Ishikawa (cell line): ENCODE measurements around the gene UFC1.

ENCODE experiments used
- EP300 ChIP-seq: IDR thresholded peaks from 2 replicates; pipeline ENCODE4 v1.6.1; 2012; ENCODE audit warnings: borderline replicate concordance
- REST ChIP-seq: IDR thresholded peaks from 2 replicates; pipeline ENCODE4 v1.6.1; 2012; ENCODE audit warnings: low read depth, mild to moderate bottlenecking
- TEAD4 ChIP-seq: IDR thresholded peaks from 2 replicates; pipeline ENCODE4 v1.6.1; 2012

GRCh38 chr1:161132410-161133219 lies 21.2 kb upstream of the UFC1 start, which contains the start of gene DEDD:
- TF ChIP-seq REST (no peak), EP300 (peak; percentile 41; the same call in 1 of the 2 replicates), TEAD4 (no peak)
